Measurements from ENCODE around the gene UBE2Q2.

DNA sequence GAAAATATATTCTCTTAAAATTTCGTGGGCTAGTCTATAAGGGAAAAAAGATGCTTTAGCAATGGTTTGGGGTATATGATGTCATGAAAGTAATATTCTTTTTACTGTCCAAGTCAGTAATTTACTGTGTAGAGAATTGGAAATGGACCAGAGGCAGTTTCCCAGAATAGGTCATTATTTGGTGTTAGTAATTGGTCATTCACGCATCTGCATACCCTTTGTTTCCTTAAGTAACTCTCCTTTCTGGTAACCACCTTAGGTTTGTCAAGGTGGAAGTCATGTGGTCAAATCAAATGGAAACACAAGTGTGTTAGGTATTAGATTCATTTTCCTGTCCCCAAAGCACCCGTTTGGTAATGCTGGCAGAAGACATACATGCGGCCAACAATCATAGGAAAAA, 84.4 kb downstream of the UBE2Q2 start:
- no peak for TF ChIP-seq POLR2AphosphoS5 (IDR thresholded peaks at IDR 0.05)
- TF ChIP-seq, protein P1, sequence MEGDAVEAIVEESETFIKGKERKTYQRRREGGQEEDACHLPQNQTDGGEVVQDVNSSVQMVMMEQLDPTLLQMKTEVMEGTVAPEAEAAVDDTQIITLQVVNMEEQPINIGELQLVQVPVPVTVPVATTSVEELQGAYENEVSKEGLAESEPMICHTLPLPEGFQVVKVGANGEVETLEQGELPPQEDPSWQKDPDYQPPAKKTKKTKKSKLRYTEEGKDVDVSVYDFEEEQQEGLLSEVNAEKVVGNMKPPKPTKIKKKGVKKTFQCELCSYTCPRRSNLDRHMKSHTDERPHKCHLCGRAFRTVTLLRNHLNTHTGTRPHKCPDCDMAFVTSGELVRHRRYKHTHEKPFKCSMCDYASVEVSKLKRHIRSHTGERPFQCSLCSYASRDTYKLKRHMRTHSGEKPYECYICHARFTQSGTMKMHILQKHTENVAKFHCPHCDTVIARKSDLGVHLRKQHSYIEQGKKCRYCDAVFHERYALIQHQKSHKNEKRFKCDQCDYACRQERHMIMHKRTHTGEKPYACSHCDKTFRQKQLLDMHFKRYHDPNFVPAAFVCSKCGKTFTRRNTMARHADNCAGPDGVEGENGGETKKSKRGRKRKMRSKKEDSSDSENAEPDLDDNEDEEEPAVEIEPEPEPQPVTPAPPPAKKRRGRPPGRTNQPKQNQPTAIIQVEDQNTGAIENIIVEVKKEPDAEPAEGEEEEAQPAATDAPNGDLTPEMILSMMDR (IDR thresholded peaks at IDR 0.05), result no peak
- no peak for TF ChIP-seq POLR2A (IDR thresholded peaks at IDR 0.05)

All from suprapubic skin (tissue), 4 donors.